WTC11 (cell line): ENCODE measurements around the gene TAF11L8. TPM values are rescaled to one million over a fixed set of nuclear protein-coding genes. Genes with fewer than 3 reads are reported as not detected.
"Not testable (repeated sequence)": the region's sequence is repeated elsewhere in the genome, so short reads cannot be mapped to it uniquely, and the experiment has no call there.

Source experiments
- ATAC-seq: fragments of 200-7000 bp; cut with Tn5 transposase; 2 replicates; pipeline ENCODE4 v1.10.0; 2021; ENCODE audit warnings: mild to moderate bottlenecking, moderate library complexity
- CTCF ChIA-PET: fragments of 300-600 bp; sonication (Branson Sonifier 250); formaldehyde crosslinking; loops from one replicate; lab custom pipeline; 2021; ENCODE audit warnings: antibody characterized with exemption; lab: Charles Lee
- POLR2A ChIA-PET: fragments of 350-600 bp; sonication (Branson Sonifier 250); formaldehyde crosslinking; loops from one replicate; lab custom pipeline; 2021; ENCODE audit warnings: antibody characterized with exemption; lab: Charles Lee
- DNase-seq: peaks from one replicate; pipeline ENCODE4 v3.0.0; 2021; ENCODE audit warnings: low spot score
- H3K27ac Mint-ChIP-seq: 2 replicates; pipeline ENCODE4 v1.8.0; 2021; ENCODE audit warnings: mixed read lengths
- H3K27me3 Mint-ChIP-seq: 2 replicates; pipeline ENCODE4 v1.8.0; 2021; ENCODE audit warnings: low read depth, mild to moderate bottlenecking, moderate library complexity, mixed read lengths
- H3K36me3 Mint-ChIP-seq: 2 replicates; pipeline ENCODE4 v1.8.0; 2021; ENCODE audit warnings: mixed read lengths
- H3K4me1 Mint-ChIP-seq: 2 replicates; pipeline ENCODE4 v1.8.0; 2022; ENCODE audit warnings: mixed read lengths
- H3K4me3 Mint-ChIP-seq: 2 replicates; pipeline ENCODE4 v1.8.0; 2021; ENCODE audit warnings: mild to moderate bottlenecking, moderate library complexity, mixed read lengths
- H3K9me3 Mint-ChIP-seq: 2 replicates; pipeline ENCODE4 v1.8.0; 2021; ENCODE audit warnings: mixed read lengths
- ATF3 ChIP-seq: sonication (generic); formaldehyde crosslinking; conservative IDR thresholded peaks from 2 replicates; pipeline ENCODE4 v1.8.1; 2022; ENCODE audit warnings: mild to moderate bottlenecking, missing genetic modification reagents
- MAX ChIP-seq: sonication (generic); formaldehyde crosslinking; IDR thresholded peaks from 2 replicates; pipeline ENCODE4 v1.8.0; 2022; ENCODE audit warnings: mild to moderate bottlenecking, missing genetic modification reagents
- MYBL2 ChIP-seq: sonication (generic); formaldehyde crosslinking; IDR thresholded peaks from 2 replicates; pipeline ENCODE4 v1.8.1; 2023; ENCODE audit warnings: mild to moderate bottlenecking, moderate library complexity, missing genetic modification reagents
- NR3C1 ChIP-seq: sonication (generic); formaldehyde crosslinking; conservative IDR thresholded peaks from 2 replicates; pipeline ENCODE4 v1.8.1; 2023; ENCODE audit warnings: low read depth, mild to moderate bottlenecking, missing genetic modification reagents
- PRDM15 ChIP-seq: sonication (generic); formaldehyde crosslinking; IDR thresholded peaks from 2 replicates; pipeline ENCODE4 v1.8.0; 2022; ENCODE audit warnings: missing genetic modification reagents
- TEAD4 ChIP-seq: sonication (generic); formaldehyde crosslinking; IDR thresholded peaks from 2 replicates; pipeline ENCODE4 v1.8.0; 2022; ENCODE audit warnings: mild to moderate bottlenecking, missing genetic modification reagents
- ZNF121 ChIP-seq: sonication (generic); formaldehyde crosslinking; IDR thresholded peaks from 2 replicates; pipeline ENCODE4 v1.8.0; 2023; ENCODE audit warnings: missing genetic modification reagents
- ZNF281 ChIP-seq: sonication (generic); formaldehyde crosslinking; IDR thresholded peaks from 2 replicates; pipeline ENCODE4 v1.8.0; 2023; ENCODE audit warnings: mild to moderate bottlenecking, missing genetic modification reagents
- ZNF317 ChIP-seq: sonication (generic); formaldehyde crosslinking; IDR thresholded peaks from 2 replicates; pipeline ENCODE4 v1.8.1; 2023; ENCODE audit warnings: low read depth, mild to moderate bottlenecking, moderate library complexity, missing genetic modification reagents, borderline replicate concordance
- ZNF423 ChIP-seq: fragments of 250-450 bp; sonication (Bioruptor Pico); IDR thresholded peaks from 2 replicates; pipeline ENCODE4 v2.1.2; 2022; ENCODE audit warnings: mild to moderate bottlenecking, moderate library complexity
- total RNA-seq: library from RNA; stranded (reverse); gene quantifications from 3 replicates; pipeline ENCODE4 v1.2.3, GENCODE V29; 2021

The TAF11L8 gene
- total RNA-seq, 1 experiment from 2014 or later = not detected

GRCh38 chr5:17604951-17605350 is 14.2 kb upstream of the TAF11L8 start:
- Mint-ChIP-seq H3K4me3 (no peak overlapping the region), H3K36me3 (no peaks in the 10 kb centered on the region)
- CTCF ChIA-PET = no interaction called here
- TF ChIP-seq NR3C1 (CRISPR knock-in tag) (no peak), ZNF121 (CRISPR knock-in tag) (no peak), TEAD4 (CRISPR knock-in tag) (no peak), ZNF317 (CRISPR knock-in tag) (no peak), ZNF423 (CRISPR knock-in tag) (no peak), ATF3 (CRISPR knock-in tag) (no peak), ZNF281 (CRISPR knock-in tag) (no peak), MAX (no peak), PRDM15 (CRISPR knock-in tag) (no peak), MYBL2 (CRISPR knock-in tag) (no peak)
- TF ChIP-seq, all 79 proteins: peak for 0
- no peak for ATAC-seq
- Mint-ChIP-seq H3K9me3 (peaks cover 8% of the 10 kb centered on the region; the same call in 1 of the 2 replicates), H3K27ac (no peak overlapping the region), H3K4me1 (peaks cover 3% of the 10 kb centered on the region; the same call in 1 of the 2 replicates), H3K27me3 (no peaks in the 10 kb centered on the region)
- no peak for DNase-seq
- POLR2A ChIA-PET = no interaction called here

GRCh38 chr5:17603880-17604279 is 13.1 kb upstream of the TAF11L8 start, which contains the start of gene TAF11L11:
Gene TAF11L11, plus strand, starts transcription at chr5:17604183.
- H3K36me3 Mint-ChIP-seq, DNase-seq, CTCF ChIA-PET, H3K9me3 Mint-ChIP-seq, H3K4me1 Mint-ChIP-seq, H3K4me3 Mint-ChIP-seq, POLR2A ChIA-PET, H3K27ac Mint-ChIP-seq, ATAC-seq, H3K27me3 Mint-ChIP-seq: not testable (repeated sequence)

- H3K27me3 Mint-ChIP-seq, DNase-seq, H3K36me3 Mint-ChIP-seq, H3K4me3 Mint-ChIP-seq, CTCF ChIA-PET, H3K27ac Mint-ChIP-seq, H3K4me1 Mint-ChIP-seq, H3K9me3 Mint-ChIP-seq, POLR2A ChIA-PET, ATAC-seq: not testable (repeated sequence)
Measured at GRCh38 chr5:17597728-17598127, 7.0 kb upstream of the TAF11L8 start, which contains the start of gene TAF11L10. Gene TAF11L10, minus strand, starts transcription at chr5:17597828.

- H3K27ac Mint-ChIP-seq, H3K9me3 Mint-ChIP-seq, H3K36me3 Mint-ChIP-seq, CTCF ChIA-PET, H3K4me1 Mint-ChIP-seq, DNase-seq, POLR2A ChIA-PET, H3K27me3 Mint-ChIP-seq, H3K4me3 Mint-ChIP-seq, ATAC-seq: not testable (repeated sequence)
Measured at GRCh38 chr5:17594255-17594654, 3.5 kb upstream of the TAF11L8 start, which contains the start of gene TAF11L9. Gene TAF11L9, minus strand, starts transcription at chr5:17594394.

- H3K27ac Mint-ChIP-seq, CTCF ChIA-PET, DNase-seq, H3K36me3 Mint-ChIP-seq, H3K4me1 Mint-ChIP-seq, H3K4me3 Mint-ChIP-seq, ATAC-seq, H3K27me3 Mint-ChIP-seq, POLR2A ChIA-PET, H3K9me3 Mint-ChIP-seq: not testable (repeated sequence)
Measured at GRCh38 chr5:17585658-17586057, 5.1 kb downstream of the TAF11L8 start, which contains the start of gene TAF11L7. Gene TAF11L7, minus strand, starts transcription at chr5:17585758.
